CD4-positive, alpha-beta T cell treated with Interleukin-15 for 4 hours (primary cell): ENCODE data around the gene AHCTF1.
"Not testable (repeated sequence)": the region's sequence is repeated elsewhere in the genome, so short reads cannot be mapped to it uniquely, and the experiment has no call there.

Experiments used
- DNase-seq: peaks from one replicate; pipeline ENCODE4 v3.0.0-alpha.2; 2020; ENCODE audit warnings: low spot score

AHCTF1 gene

DNA sequence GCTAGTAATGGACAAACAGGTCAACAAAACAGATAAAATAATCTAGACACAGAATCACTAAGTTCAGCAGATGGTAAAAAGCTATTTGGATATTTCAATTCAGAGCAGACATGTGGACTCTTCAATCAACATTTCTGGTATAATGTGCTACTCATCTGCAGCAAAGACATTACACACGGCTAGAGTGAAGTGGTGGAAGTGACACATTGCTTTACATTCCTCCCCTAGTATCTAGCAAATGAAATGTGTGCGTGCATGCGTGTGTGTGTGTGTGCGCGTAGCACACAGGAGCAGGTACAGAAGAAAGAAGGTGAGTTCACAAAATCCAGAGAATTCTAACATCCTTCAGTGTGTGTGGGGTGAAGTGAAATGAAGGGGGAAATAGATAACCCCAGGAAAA, 8.3 kb downstream of the AHCTF1 start:
- no peak for DNase-seq

GRCh38 chr1:246921481-246921880, 10.3 kb downstream of the AHCTF1 start:
- no peak for DNase-seq

- DNase-seq: no peak
Measured at GRCh38 chr1:246919902-246920301, 11.8 kb downstream of the AHCTF1 start.

DNA sequence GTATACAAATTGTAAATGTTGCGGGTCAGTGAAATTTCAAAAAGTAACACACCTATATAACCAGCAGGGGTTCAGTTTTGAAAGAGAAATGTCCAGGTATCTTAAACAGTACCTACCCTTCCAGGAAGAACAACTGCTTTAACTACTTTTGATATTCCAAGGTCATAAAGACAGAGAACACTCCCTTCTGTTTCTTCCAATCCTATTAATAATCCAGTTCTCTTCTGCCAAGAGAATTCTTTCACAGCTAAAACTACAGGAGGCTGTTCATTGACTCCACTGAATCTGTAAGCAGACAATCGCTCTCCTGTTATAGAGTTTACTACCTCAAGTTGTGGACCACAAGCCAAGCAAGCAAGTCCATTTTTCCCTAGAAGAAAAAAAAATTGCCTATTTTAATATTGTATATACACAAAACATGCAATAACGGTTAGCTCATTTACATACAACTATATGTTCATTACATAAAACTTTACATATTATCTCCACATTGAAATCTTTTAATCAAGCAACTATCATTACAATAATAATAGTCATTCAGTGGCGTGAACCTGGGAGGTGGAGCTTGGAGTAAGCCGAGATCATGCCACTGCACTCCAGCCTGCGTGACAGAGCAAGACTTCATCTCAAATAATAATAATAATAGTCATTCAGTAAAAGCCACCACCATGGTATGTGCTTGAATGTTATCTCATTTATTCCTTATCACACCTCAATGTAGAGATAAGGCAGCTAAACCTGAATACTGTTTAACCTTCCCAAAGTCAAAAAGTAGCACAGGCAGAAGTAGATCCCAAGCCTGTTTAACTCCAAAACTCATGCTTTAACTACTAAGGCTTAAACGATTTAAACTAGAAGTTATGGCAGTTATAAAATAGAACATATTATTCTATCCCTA, 15.5 kb downstream of the AHCTF1 start:
- DNase-seq: not testable (repeated sequence)

- peak; percentile 35 for DNase-seq
Measured at GRCh38 chr1:246907472-246907871, 24.3 kb downstream of the AHCTF1 start.

DNA sequence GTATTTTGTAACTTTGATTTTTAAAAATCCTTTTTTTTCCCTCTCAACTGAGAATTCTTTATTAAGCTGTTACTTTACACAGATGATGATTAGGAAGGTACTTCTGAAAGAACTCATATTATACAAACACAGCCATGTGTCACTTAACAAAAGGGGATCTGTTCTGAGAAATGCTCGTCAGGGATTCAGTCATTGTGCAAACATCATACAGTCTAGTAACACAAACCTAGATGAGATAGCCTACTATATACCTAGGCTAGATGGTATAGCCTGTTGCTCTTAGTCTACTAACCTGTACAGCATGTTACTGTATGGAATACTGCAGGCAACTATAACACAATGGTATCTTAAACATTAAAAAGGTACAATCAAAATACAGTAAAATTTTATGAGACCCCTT, 24.9 kb downstream of the AHCTF1 start:
- DNase-seq: no peak

GRCh38 chr1:246901874-246902273, 29.9 kb downstream of the AHCTF1 start:
- no peak for DNase-seq

- DNase-seq: no peak
Measured at GRCh38 chr1:246897302-246897701, 34.4 kb downstream of the AHCTF1 start.

GRCh38 chr1:246893191-246893939, 38.4 kb downstream of the AHCTF1 start:
- DNase-seq: no peak

GRCh38 chr1:246891105-246891504, 40.6 kb downstream of the AHCTF1 start:
- DNase-seq: no peak

DNA sequence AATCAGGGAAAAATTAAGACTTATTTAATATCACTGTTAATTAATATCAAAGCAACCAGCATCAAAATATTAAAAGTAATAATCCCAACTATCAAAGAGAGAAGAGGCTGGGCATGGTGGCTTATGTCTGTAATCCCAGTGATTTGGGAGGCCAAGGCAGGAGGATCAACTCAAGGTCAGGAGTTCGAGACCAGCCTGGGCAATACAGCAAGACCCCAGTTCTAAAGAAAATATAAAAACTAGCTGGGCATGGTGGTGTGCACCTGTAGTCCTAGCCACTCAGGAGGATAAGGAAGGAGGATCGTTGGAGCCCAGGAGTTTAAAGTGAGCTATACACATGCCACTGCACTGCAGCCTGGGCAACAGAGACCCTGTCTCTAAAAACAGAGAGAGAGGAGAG, 43.2 kb downstream of the AHCTF1 start:
- no peak for DNase-seq

DNA sequence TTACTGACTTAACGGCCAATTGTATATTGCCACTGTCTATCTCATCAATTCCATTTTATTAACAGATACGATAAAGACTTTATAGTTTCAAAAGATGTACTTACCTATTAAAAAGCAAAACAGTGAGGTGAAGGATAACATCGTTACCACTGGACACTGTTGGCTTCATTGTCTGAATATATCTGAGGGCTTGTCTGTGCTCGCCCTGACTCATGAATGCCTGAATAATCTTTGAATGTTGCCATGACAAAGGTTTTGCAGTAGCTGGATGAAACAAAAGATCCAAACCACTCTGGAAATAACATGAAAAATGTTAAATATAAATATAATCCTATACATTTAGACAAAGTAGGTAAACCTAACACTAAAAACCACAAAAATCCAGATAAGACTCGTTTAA, 46.4 kb downstream of the AHCTF1 start:
- DNase-seq: not testable (repeated sequence)

DNA sequence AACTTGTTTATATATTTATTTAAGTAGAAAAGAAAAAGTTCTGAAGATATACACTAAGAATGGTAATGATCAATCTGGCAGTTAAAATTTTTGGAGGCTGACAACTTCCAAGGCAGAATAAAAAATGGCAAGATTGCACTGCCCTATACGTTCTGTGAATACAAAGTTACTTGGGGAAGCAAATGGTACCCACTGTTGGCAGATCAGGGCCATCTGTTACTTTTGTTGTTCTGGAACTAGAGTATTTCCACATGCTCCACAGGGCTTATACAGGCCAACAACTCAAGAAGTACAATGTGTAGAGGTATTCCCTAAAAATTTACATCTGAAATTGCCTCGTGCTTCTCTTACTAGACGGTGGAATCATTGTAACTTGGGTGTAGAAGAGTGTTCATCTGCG, 53.2 kb downstream of the AHCTF1 start:
- DNase-seq: no peak

DNA sequence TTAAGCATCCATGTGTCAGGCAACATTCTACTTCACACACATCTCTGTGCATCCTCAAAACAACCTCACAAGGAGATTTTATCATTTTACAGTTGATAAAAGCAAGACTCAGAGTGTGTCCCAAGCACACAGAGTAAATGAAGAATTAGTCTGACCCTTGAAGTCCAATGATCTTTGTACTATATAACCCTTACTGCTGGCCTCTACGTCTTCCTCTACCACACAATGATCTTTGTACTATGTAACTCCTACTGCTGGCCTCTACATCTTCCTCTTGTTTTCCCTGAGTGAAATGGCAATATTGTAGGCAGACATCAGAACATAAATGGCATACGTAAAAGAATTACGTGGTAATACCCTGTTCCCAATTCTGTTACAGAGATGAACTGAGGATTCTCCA, 55.3 kb downstream of the AHCTF1 start:
- no peak for DNase-seq

- no peak for DNase-seq
Measured at GRCh38 chr1:246875041-246876026, 56.4 kb downstream of the AHCTF1 start.

DNA sequence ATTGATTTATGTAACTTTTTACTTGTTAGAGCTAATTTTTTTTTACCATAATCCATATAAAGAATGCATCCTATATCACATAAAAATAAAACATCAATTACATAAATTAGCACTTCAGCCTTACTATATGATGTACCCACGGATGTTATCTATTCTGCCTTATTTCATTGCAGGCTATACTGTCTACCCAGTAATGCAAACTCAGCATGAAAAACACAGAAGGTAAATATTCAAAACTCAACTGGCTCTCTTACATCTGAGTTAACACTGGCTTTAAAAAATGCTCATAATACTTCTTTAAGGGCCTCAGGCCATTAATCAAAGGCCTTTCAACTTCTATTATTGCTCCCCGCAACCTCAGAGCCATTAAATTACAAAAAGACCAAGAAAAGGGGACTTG, 65.8 kb downstream of the AHCTF1 start:
- DNase-seq: no peak

GRCh38 chr1:246863791-246864190, 68.0 kb downstream of the AHCTF1 start:
- DNase-seq: not testable (repeated sequence)

DNA sequence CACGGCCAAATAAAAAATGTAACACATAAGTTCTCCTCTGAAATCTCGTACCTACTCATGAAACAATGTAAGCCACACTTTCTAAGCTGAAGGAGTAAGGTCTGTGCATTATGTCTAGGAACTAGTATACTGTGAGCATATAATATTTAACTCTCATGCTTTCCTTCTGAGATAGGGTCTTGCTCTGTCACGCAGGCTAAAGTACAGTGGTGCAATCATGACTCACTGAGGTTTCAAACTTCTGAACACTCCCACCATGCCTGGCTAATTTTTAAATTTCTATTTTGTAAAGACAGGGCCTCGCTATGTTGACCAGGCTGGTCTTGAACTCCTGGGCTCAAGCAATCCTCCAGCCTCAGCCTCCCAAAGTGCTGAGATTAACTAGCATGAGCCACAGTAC, 71.3 kb downstream of the AHCTF1 start:
- no peak for DNase-seq

DNA sequence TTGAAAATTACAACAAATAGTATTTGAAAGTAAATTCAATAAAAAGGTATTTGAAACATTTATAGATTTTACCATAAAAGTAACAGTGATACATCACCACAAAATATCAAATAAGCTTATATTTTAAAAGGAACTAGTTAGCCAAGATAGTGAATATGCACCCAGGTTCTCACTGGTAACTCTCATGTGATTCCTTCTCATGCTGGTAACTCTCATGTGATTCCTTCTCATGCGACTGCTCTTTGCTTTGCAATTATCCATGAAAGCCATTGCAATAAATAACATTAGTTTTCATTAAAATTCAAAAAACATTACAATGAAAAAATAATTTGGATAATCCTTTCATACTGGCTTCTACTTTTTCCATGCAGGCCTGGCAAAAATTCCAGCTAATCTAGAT, 75.4 kb downstream of the AHCTF1 start:
- DNase-seq: no peak

DNA sequence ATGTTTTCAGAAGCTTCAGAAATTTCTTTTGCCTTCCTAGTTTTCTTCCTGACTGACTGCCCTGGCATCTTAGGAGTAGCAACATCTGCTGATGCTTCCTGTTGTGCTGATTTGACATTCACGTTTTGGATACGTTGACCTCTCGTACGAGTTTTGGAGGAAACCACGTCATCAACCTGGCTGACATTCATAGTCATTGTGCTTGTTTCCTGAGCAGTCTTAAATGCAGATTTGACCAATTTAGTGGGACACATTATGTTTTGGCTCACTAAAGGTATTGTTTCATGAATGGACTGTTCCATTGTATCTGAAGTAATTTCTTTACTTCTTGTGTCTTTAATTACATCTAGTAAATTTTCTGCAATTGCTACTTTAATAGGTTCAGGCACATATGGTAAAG, 81.1 kb downstream of the AHCTF1 start:
- DNase-seq: not testable (repeated sequence)

GRCh38 chr1:246843876-246844275, 87.9 kb downstream of the AHCTF1 start:
- DNase-seq: no peak

DNA sequence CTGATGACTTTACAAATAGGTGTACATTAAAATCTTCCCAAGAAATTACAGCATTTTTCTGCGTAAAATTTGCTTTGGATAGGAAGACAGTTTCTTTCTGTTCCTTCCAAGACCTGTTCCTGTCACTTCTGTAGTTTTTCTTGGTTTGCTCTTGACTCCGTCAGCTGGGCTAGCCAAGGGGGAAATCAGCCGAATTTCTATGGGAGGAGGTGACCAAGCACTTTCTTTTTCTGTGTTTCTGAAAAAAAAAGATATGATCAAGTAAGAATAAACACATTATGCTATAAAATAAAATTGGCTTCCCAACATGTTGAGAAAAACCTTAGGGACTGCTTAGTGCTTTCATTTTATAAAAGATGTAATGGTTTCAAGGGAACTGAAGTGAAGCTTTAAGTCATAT, 91.0 kb downstream of the AHCTF1 start:
- DNase-seq: not testable (repeated sequence)
